Suppressor macrophage (primary cell): ENCODE results near the gene MXI1.
"Not testable (repeated sequence)": the region's sequence is repeated elsewhere in the genome, so short reads cannot be mapped to it uniquely, and the experiment has no call there.

Source experiments
- DNase-seq, 4 experiments: peaks; one replicate each; pipeline ENCODE4 v3.0.0-alpha.2; 2020 to 2022

MXI1 gene

GRCh38 chr10:110181911-110182310 is 25.5 kb upstream of the MXI1 start:
- DNase-seq, result no peak

- DNase-seq, result no peak
Measured at GRCh38 chr10:110184398-110184797, 23.0 kb upstream of the MXI1 start.

GRCh38 chr10:110185646-110186182 is 21.7 kb upstream of the MXI1 start:
- not testable (repeated sequence) for DNase-seq

GRCh38 chr10:110190170-110190569 is 17.2 kb upstream of the MXI1 start:
- DNase-seq, result no peak

- DNase-seq, result peak; percentile 63 to 87 (median 75)
Measured at GRCh38 chr10:110192552-110192951, 14.9 kb upstream of the MXI1 start.

GRCh38 chr10:110200503-110200902 is 6.9 kb upstream of the MXI1 start:
- peak in 2 of 4 experiments; percentile 33 to 34 for DNase-seq

- DNase-seq, result not testable (repeated sequence)
Measured at GRCh38 chr10:110201046-110201445, 6.4 kb upstream of the MXI1 start.

- DNase-seq, result no peak
Measured at GRCh38 chr10:110203500-110204455, 3.6 kb upstream of the MXI1 start.

GRCh38 chr10:110205051-110205675 is 2.2 kb upstream of the MXI1 start:
- DNase-seq, result no peak

- peak in 3 of 4 experiments; percentile 66 to 80 (median 71) for DNase-seq
Measured at GRCh38 chr10:110207805-110208613, 604 bp downstream of the MXI1 start.

GRCh38 chr10:110208614-110209453 is 1.4 kb downstream of the MXI1 start:
- peak; percentile 48 to 66 (median 62) for DNase-seq

- peak; percentile 29 to 53 (median 47) for DNase-seq
Measured at GRCh38 chr10:110209454-110209925, 2.1 kb downstream of the MXI1 start.

GRCh38 chr10:110209926-110210673 is 2.7 kb downstream of the MXI1 start:
- DNase-seq, result peak; percentile 34 to 73 (median 50)

- DNase-seq, result peak; percentile 97 to 99 (median 98)
Measured at GRCh38 chr10:110210674-110211464, 3.5 kb downstream of the MXI1 start.

- no peak for DNase-seq
Measured at GRCh38 chr10:110211465-110211843, 4.0 kb downstream of the MXI1 start.

- peak; percentile 58 to 78 (median 76) for DNase-seq
Measured at GRCh38 chr10:110212119-110213006, 5.0 kb downstream of the MXI1 start.

- no peak for DNase-seq
Measured at GRCh38 chr10:110214371-110214826, 7.0 kb downstream of the MXI1 start.
